ENCODE results near the gene ABCC1.
"Not testable (repeated sequence)": the region's sequence is repeated elsewhere in the genome, so short reads cannot be mapped to it uniquely, and the experiment has no call there.

Gene ABCC1

GRCh38 chr16:15972046-15972868, 22.8 kb downstream of the ABCC1 start:
- Histone ChIP-seq H3K9me3 (ENCODE audit: insufficient read depth, low read depth, low read length) (peaks cover 10% of the 10 kb centered on the region; the same call in 1 of the 2 replicates), H3K36me3 (ENCODE audit: insufficient read depth, low read depth, low read length) (peaks cover 5% of the 10 kb centered on the region; the same call in 1 of the 2 replicates), H3K9ac (ENCODE audit: low read depth, low read length) (peak overlapping the region; percentile 76; the same call in 1 of the 2 replicates), H3K27ac (ENCODE audit: low read length) (peak overlapping the region; percentile 66), H3K4me3 (ENCODE audit: low read length) (peak overlapping the region; percentile 57; the same call in 1 of the 2 replicates), H3K27me3 (ENCODE audit: insufficient read depth, low read length) (no peaks in the 10 kb centered on the region), H3K4me1 (ENCODE audit: insufficient read depth, low read length) (peaks cover 28% of the 10 kb centered on the region)

GRCh38 chr16:15973421-15973820, 24.0 kb downstream of the ABCC1 start:
- H3K27me3 ChIP-seq (ENCODE audit: insufficient read depth, low read length) = no peaks in the 10 kb centered on the region
- no peak overlapping the region for H3K27ac ChIP-seq (ENCODE audit: low read length)
- peaks cover 22% of the 10 kb centered on the region for H3K9me3 ChIP-seq (ENCODE audit: insufficient read depth, low read depth, low read length)
- H3K36me3 ChIP-seq (ENCODE audit: insufficient read depth, low read depth, low read length) = peaks cover 16% of the 10 kb centered on the region
- no peak overlapping the region for H3K9ac ChIP-seq (ENCODE audit: low read depth, low read length)
- H3K4me1 ChIP-seq (ENCODE audit: insufficient read depth, low read length) = peaks cover 28% of the 10 kb centered on the region
- H3K4me3 ChIP-seq (ENCODE audit: low read length) = no peak overlapping the region

- Histone ChIP-seq H3K4me1 (ENCODE audit: insufficient read depth, low read length) (peaks cover 28% of the 10 kb centered on the region), H3K4me3 (ENCODE audit: low read length) (no peak overlapping the region), H3K9ac (ENCODE audit: low read depth, low read length) (no peak overlapping the region), H3K27me3 (ENCODE audit: insufficient read depth, low read length) (no peaks in the 10 kb centered on the region), H3K9me3 (ENCODE audit: insufficient read depth, low read depth, low read length) (peaks cover 28% of the 10 kb centered on the region), H3K27ac (ENCODE audit: low read length) (no peak overlapping the region), H3K36me3 (ENCODE audit: insufficient read depth, low read depth, low read length) (peaks cover 21% of the 10 kb centered on the region)
These were observed 24.6 kb downstream of the ABCC1 start for GRCh38 chr16:15974057-15974456.

GRCh38 chr16:15975172-15975571, 25.8 kb downstream of the ABCC1 start:
- H3K27ac ChIP-seq (ENCODE audit: low read length) = no peak overlapping the region
- H3K4me1 ChIP-seq (ENCODE audit: insufficient read depth, low read length) = peaks cover 24% of the 10 kb centered on the region
- H3K9ac ChIP-seq (ENCODE audit: low read depth, low read length) = no peak overlapping the region
- H3K27me3 ChIP-seq (ENCODE audit: insufficient read depth, low read length) = no peaks in the 10 kb centered on the region
- peaks cover 26% of the 10 kb centered on the region for H3K36me3 ChIP-seq (ENCODE audit: insufficient read depth, low read depth, low read length)
- peaks cover 39% of the 10 kb centered on the region for H3K9me3 ChIP-seq (ENCODE audit: insufficient read depth, low read depth, low read length)
- no peak overlapping the region for H3K4me3 ChIP-seq (ENCODE audit: low read length)

- H3K36me3 ChIP-seq (ENCODE audit: insufficient read depth, low read depth, low read length) = peaks cover 36% of the 10 kb centered on the region
- H3K4me3 ChIP-seq (ENCODE audit: low read length) = no peak overlapping the region
- H3K9me3 ChIP-seq (ENCODE audit: insufficient read depth, low read depth, low read length) = peaks cover 50% of the 10 kb centered on the region
- H3K27ac ChIP-seq (ENCODE audit: low read length) = no peak overlapping the region
- H3K27me3 ChIP-seq (ENCODE audit: insufficient read depth, low read length) = no peaks in the 10 kb centered on the region
- H3K4me1 ChIP-seq (ENCODE audit: insufficient read depth, low read length) = peaks cover 17% of the 10 kb centered on the region
- no peak overlapping the region for H3K9ac ChIP-seq (ENCODE audit: low read depth, low read length)
These were observed 26.9 kb downstream of the ABCC1 start for GRCh38 chr16:15976225-15976812.

GRCh38 chr16:15976929-15977637, 27.7 kb downstream of the ABCC1 start:
- H3K36me3 ChIP-seq (ENCODE audit: insufficient read depth, low read depth, low read length) = peaks cover 43% of the 10 kb centered on the region
- H3K9ac ChIP-seq (ENCODE audit: low read depth, low read length) = no peak overlapping the region
- H3K4me1 ChIP-seq (ENCODE audit: insufficient read depth, low read length) = peaks cover 10% of the 10 kb centered on the region
- peaks cover 57% of the 10 kb centered on the region for H3K9me3 ChIP-seq (ENCODE audit: insufficient read depth, low read depth, low read length)
- H3K4me3 ChIP-seq (ENCODE audit: low read length) = no peak overlapping the region
- H3K27me3 ChIP-seq (ENCODE audit: insufficient read depth, low read length) = no peaks in the 10 kb centered on the region
- H3K27ac ChIP-seq (ENCODE audit: low read length) = no peak overlapping the region

- no peak overlapping the region for H3K4me3 ChIP-seq (ENCODE audit: low read length)
- H3K4me1 ChIP-seq (ENCODE audit: insufficient read depth, low read length) = peaks cover 6% of the 10 kb centered on the region; the same call in 1 of the 2 replicates
- H3K27me3 ChIP-seq (ENCODE audit: insufficient read depth, low read length) = no peaks in the 10 kb centered on the region
- no peak overlapping the region for H3K9ac ChIP-seq (ENCODE audit: low read depth, low read length)
- H3K27ac ChIP-seq (ENCODE audit: low read length) = no peak overlapping the region
- H3K36me3 ChIP-seq (ENCODE audit: insufficient read depth, low read depth, low read length) = peaks cover 40% of the 10 kb centered on the region
- H3K9me3 ChIP-seq (ENCODE audit: insufficient read depth, low read depth, low read length) = peaks cover 49% of the 10 kb centered on the region
These were observed 30.4 kb downstream of the ABCC1 start for GRCh38 chr16:15979801-15980200.

- H3K27ac ChIP-seq (ENCODE audit: low read length) = no peak overlapping the region
- peaks cover 6% of the 10 kb centered on the region; the same call in 1 of the 2 replicates for H3K4me1 ChIP-seq (ENCODE audit: insufficient read depth, low read length)
- no peak overlapping the region for H3K9ac ChIP-seq (ENCODE audit: low read depth, low read length)
- H3K27me3 ChIP-seq (ENCODE audit: insufficient read depth, low read length) = no peaks in the 10 kb centered on the region
- peaks cover 40% of the 10 kb centered on the region for H3K36me3 ChIP-seq (ENCODE audit: insufficient read depth, low read depth, low read length)
- peaks cover 49% of the 10 kb centered on the region for H3K9me3 ChIP-seq (ENCODE audit: insufficient read depth, low read depth, low read length)
- no peak overlapping the region for H3K4me3 ChIP-seq (ENCODE audit: low read length)
These were observed 30.9 kb downstream of the ABCC1 start for GRCh38 chr16:15980329-15980728.

GRCh38 chr16:15981382-15981781, 32.0 kb downstream of the ABCC1 start:
- Histone ChIP-seq H3K4me1 (ENCODE audit: insufficient read depth, low read length) (peaks cover 2% of the 10 kb centered on the region; the same call in 1 of the 2 replicates), H3K27ac (ENCODE audit: low read length) (no peak overlapping the region), H3K9me3 (ENCODE audit: insufficient read depth, low read depth, low read length) (peaks cover 49% of the 10 kb centered on the region), H3K4me3 (ENCODE audit: low read length) (no peak overlapping the region), H3K36me3 (ENCODE audit: insufficient read depth, low read depth, low read length) (peaks cover 40% of the 10 kb centered on the region), H3K9ac (ENCODE audit: low read depth, low read length) (no peak overlapping the region), H3K27me3 (ENCODE audit: insufficient read depth, low read length) (no peaks in the 10 kb centered on the region)

- not testable (repeated sequence) for H3K27me3 ChIP-seq (ENCODE audit: insufficient read depth, low read length); H3K9ac ChIP-seq (ENCODE audit: low read depth, low read length); H3K4me1 ChIP-seq (ENCODE audit: insufficient read depth, low read length); H3K4me3 ChIP-seq (ENCODE audit: low read length); H3K27ac ChIP-seq (ENCODE audit: low read length)
- H3K9me3 ChIP-seq (ENCODE audit: insufficient read depth, low read depth, low read length) = peaks cover 49% of the 10 kb centered on the region
- peaks cover 39% of the 10 kb centered on the region for H3K36me3 ChIP-seq (ENCODE audit: insufficient read depth, low read depth, low read length)
These were observed 32.9 kb downstream of the ABCC1 start for GRCh38 chr16:15982194-15982915.

- H3K4me1 ChIP-seq (ENCODE audit: insufficient read depth, low read length) = peaks cover 5% of the 10 kb centered on the region; the same call in 1 of the 2 replicates
- H3K27me3 ChIP-seq (ENCODE audit: insufficient read depth, low read length) = no peaks in the 10 kb centered on the region
- peaks cover 24% of the 10 kb centered on the region for H3K36me3 ChIP-seq (ENCODE audit: insufficient read depth, low read depth, low read length)
- no peak overlapping the region for H3K9ac ChIP-seq (ENCODE audit: low read depth, low read length)
- H3K4me3 ChIP-seq (ENCODE audit: low read length) = no peak overlapping the region
- no peak overlapping the region for H3K27ac ChIP-seq (ENCODE audit: low read length)
- H3K9me3 ChIP-seq (ENCODE audit: insufficient read depth, low read depth, low read length) = peaks cover 34% of the 10 kb centered on the region
These were observed 34.5 kb downstream of the ABCC1 start for GRCh38 chr16:15983898-15984297.

Measured in iPS-20b (cell line).